GM23338 (cell line): Measurements from ENCODE around the gene GPR151. TPM values are rescaled to one million over a fixed set of nuclear protein-coding genes. Genes with fewer than 3 reads are reported as not detected.

Experiments
- ATAC-seq: fragments of 200-7000 bp; cut with Tn5 transposase; 3 replicates; pipeline ENCODE4 v1.9.1; 2020
- DNase-seq: peaks from one replicate; pipeline ENCODE4 v3.0.0-alpha.2; 2015; ENCODE audit warnings: low spot score
- H2AFZ ChIP-seq: fragments of 200-600 bp; sonication (generic); 2 replicates; pipeline ENCODE4 v1.8.0; 2016; ENCODE audit warnings: antibody characterized with exemption, mild to moderate bottlenecking, moderate library complexity
- H3F3A ChIP-seq: fragments of 200-600 bp; sonication (generic); replicated peaks from 2 replicates; pipeline ENCODE4 v1.8.0; 2017; ENCODE audit warnings: antibody characterized with exemption, mixed run types, low read depth
- H3K27ac ChIP-seq: fragments of 200-600 bp; sonication (generic); 2 replicates; pipeline ENCODE4 v1.6.1; 2016; ENCODE audit warnings: low read depth
- H3K27me3 ChIP-seq: fragments of 200-600 bp; sonication (generic); 2 replicates; pipeline ENCODE4 v1.8.0; 2016; ENCODE audit warnings: mild to moderate bottlenecking, mixed run types, moderate library complexity; ENCODE audit not compliant: insufficient read depth
- H3K36me3 ChIP-seq: fragments of 200-600 bp; sonication (generic); 2 replicates; pipeline ENCODE4 v1.8.0; 2016; ENCODE audit warnings: mild to moderate bottlenecking; ENCODE audit not compliant: insufficient read depth
- H3K4me1 ChIP-seq: fragments of 200-600 bp; sonication (generic); 2 replicates; pipeline ENCODE4 v1.8.0; 2016; ENCODE audit warnings: mild to moderate bottlenecking, moderate library complexity; ENCODE audit not compliant: insufficient read depth
- H3K4me2 ChIP-seq: fragments of 200-600 bp; sonication (generic); 2 replicates; pipeline ENCODE4 v1.7.1; 2017; ENCODE audit warnings: mixed run types
- H3K4me3 ChIP-seq: fragments of 200-600 bp; sonication (generic); 2 replicates; pipeline ENCODE4 v1.6.1; 2016; ENCODE audit warnings: mixed run types
- H3K79me2 ChIP-seq: fragments of 200-600 bp; sonication (generic); replicated peaks from 2 replicates; pipeline ENCODE4 v1.8.0; 2017; ENCODE audit warnings: mild to moderate bottlenecking; ENCODE audit not compliant: insufficient read depth
- H3K9me2 ChIP-seq: fragments of 200-600 bp; sonication (generic); 2 replicates; pipeline ENCODE4 v1.8.0; 2017; ENCODE audit not compliant: insufficient read depth
- H4K20me1 ChIP-seq: fragments of 200-600 bp; sonication (generic); replicated peaks from 2 replicates; pipeline ENCODE4 v1.8.0; 2017; ENCODE audit warnings: mild to moderate bottlenecking; ENCODE audit not compliant: insufficient read depth
- H3K27ac Mint-ChIP-seq: 2 replicates; pipeline ENCODE4 v1.8.0; 2020; ENCODE audit warnings: inconsistent platforms, mild to moderate bottlenecking, moderate library complexity, mixed read lengths
- H3K27me3 Mint-ChIP-seq: 3 replicates; pipeline ENCODE4 v1.8.0; 2022; ENCODE audit warnings: low read depth, mild to moderate bottlenecking, moderate library complexity, mixed read lengths, inconsistent platforms; ENCODE audit not compliant: insufficient read depth, poor library complexity
- H3K36me3 Mint-ChIP-seq: 3 replicates; pipeline ENCODE4 v1.8.0; 2021; ENCODE audit warnings: low read depth, mild to moderate bottlenecking, inconsistent platforms, moderate library complexity, mixed read lengths
- H3K4me1 Mint-ChIP-seq: 3 replicates; pipeline ENCODE4 v1.8.0; 2020; ENCODE audit warnings: mild to moderate bottlenecking, inconsistent platforms, mixed read lengths
- H3K4me3 Mint-ChIP-seq: 3 replicates; pipeline ENCODE4 v1.8.0; 2021; ENCODE audit warnings: moderate library complexity, mild to moderate bottlenecking, inconsistent platforms, mixed read lengths
- H3K9me3 Mint-ChIP-seq: 3 replicates; pipeline ENCODE4 v1.8.0; 2020; ENCODE audit warnings: moderate library complexity, mild to moderate bottlenecking, inconsistent platforms, mixed read lengths
- CREB1 ChIP-seq: fragments of 250-450 bp; sonication (Bioruptor Pico); IDR thresholded peaks from 2 replicates; pipeline ENCODE4 v1.5.0; 2020; ENCODE audit warnings: low read depth, mild to moderate bottlenecking, moderate library complexity
- EZH2 ChIP-seq: fragments of 200-600 bp; sonication (generic); IDR thresholded peaks from one replicate; pipeline ENCODE4 v1.8.0; 2017; ENCODE audit warnings: antibody characterized with exemption, mild to moderate bottlenecking, low read depth; ENCODE audit not compliant: unreplicated experiment
- EZH2phosphoT487 ChIP-seq: fragments of 200-600 bp; sonication (generic); IDR thresholded peaks from one replicate; pipeline ENCODE4 v1.8.1; 2018; ENCODE audit warnings: antibody characterized with exemption; ENCODE audit not compliant: unreplicated experiment
- STAT1 ChIP-seq: IDR thresholded peaks from one replicate; pipeline ENCODE4 v1.6.1; 2016; ENCODE audit warnings: antibody characterized with exemption; ENCODE audit not compliant: unreplicated experiment
- ZNF331 ChIP-seq: fragments of 250-450 bp; sonication (Bioruptor Pico); IDR thresholded peaks from 2 replicates; pipeline ENCODE4 v1.5.0; 2020; ENCODE audit warnings: low read depth, mild to moderate bottlenecking, moderate library complexity
- polyA plus RNA-seq: library from polyadenylated mRNA; unstranded; fragments of >200 nt; fragmentation: Nextera tagmentation; extraction: Ambion mirVana; gene quantifications from 2 replicates; pipeline ENCODE4 v1.2.1, GENCODE V29; 2016
- total RNA-seq: library from RNA; depleted of rRNA; stranded (reverse); fragments of >200 nt; shearing (Covaris generic); gene quantifications from 2 replicates; pipeline ENCODE4 v1.2.3, GENCODE V29; 2014
- TF ChIP-seq, protein P1 (sequence below): fragments of 250-450 bp; sonication (Bioruptor Pico); IDR thresholded peaks from 2 replicates; pipeline ENCODE4 v1.5.0; 2020; ENCODE audit warnings: mild to moderate bottlenecking, moderate library complexity

GPR151 gene
- total and polyA plus RNA-seq, 2 experiments from 2014 or later, result not detected

GRCh38 chr5:146523698-146524097 is 7.7 kb upstream of the GPR151 start:
- ATAC-seq (no peak), DNase-seq (no peak)
- no peaks in the 10 kb centered on the region for H3K27me3 ChIP-seq
- Mint-ChIP-seq H3K27me3 (no peaks in the 10 kb centered on the region), H3K9me3 (no peaks in the 10 kb centered on the region), H3K27ac (no peak overlapping the region), H3K36me3 (no peaks in the 10 kb centered on the region), H3K4me3 (no peak overlapping the region), H3K4me1 (no peaks in the 10 kb centered on the region)
- H3K36me3 ChIP-seq, result no peaks in the 10 kb centered on the region
- TF ChIP-seq EZH2phosphoT487 (no peak), ZNF331 (CRISPR knock-in tag) (no peak), CREB1 (CRISPR knock-in tag) (no peak), EZH2 (no peak)
- TF ChIP-seq, protein P1, sequence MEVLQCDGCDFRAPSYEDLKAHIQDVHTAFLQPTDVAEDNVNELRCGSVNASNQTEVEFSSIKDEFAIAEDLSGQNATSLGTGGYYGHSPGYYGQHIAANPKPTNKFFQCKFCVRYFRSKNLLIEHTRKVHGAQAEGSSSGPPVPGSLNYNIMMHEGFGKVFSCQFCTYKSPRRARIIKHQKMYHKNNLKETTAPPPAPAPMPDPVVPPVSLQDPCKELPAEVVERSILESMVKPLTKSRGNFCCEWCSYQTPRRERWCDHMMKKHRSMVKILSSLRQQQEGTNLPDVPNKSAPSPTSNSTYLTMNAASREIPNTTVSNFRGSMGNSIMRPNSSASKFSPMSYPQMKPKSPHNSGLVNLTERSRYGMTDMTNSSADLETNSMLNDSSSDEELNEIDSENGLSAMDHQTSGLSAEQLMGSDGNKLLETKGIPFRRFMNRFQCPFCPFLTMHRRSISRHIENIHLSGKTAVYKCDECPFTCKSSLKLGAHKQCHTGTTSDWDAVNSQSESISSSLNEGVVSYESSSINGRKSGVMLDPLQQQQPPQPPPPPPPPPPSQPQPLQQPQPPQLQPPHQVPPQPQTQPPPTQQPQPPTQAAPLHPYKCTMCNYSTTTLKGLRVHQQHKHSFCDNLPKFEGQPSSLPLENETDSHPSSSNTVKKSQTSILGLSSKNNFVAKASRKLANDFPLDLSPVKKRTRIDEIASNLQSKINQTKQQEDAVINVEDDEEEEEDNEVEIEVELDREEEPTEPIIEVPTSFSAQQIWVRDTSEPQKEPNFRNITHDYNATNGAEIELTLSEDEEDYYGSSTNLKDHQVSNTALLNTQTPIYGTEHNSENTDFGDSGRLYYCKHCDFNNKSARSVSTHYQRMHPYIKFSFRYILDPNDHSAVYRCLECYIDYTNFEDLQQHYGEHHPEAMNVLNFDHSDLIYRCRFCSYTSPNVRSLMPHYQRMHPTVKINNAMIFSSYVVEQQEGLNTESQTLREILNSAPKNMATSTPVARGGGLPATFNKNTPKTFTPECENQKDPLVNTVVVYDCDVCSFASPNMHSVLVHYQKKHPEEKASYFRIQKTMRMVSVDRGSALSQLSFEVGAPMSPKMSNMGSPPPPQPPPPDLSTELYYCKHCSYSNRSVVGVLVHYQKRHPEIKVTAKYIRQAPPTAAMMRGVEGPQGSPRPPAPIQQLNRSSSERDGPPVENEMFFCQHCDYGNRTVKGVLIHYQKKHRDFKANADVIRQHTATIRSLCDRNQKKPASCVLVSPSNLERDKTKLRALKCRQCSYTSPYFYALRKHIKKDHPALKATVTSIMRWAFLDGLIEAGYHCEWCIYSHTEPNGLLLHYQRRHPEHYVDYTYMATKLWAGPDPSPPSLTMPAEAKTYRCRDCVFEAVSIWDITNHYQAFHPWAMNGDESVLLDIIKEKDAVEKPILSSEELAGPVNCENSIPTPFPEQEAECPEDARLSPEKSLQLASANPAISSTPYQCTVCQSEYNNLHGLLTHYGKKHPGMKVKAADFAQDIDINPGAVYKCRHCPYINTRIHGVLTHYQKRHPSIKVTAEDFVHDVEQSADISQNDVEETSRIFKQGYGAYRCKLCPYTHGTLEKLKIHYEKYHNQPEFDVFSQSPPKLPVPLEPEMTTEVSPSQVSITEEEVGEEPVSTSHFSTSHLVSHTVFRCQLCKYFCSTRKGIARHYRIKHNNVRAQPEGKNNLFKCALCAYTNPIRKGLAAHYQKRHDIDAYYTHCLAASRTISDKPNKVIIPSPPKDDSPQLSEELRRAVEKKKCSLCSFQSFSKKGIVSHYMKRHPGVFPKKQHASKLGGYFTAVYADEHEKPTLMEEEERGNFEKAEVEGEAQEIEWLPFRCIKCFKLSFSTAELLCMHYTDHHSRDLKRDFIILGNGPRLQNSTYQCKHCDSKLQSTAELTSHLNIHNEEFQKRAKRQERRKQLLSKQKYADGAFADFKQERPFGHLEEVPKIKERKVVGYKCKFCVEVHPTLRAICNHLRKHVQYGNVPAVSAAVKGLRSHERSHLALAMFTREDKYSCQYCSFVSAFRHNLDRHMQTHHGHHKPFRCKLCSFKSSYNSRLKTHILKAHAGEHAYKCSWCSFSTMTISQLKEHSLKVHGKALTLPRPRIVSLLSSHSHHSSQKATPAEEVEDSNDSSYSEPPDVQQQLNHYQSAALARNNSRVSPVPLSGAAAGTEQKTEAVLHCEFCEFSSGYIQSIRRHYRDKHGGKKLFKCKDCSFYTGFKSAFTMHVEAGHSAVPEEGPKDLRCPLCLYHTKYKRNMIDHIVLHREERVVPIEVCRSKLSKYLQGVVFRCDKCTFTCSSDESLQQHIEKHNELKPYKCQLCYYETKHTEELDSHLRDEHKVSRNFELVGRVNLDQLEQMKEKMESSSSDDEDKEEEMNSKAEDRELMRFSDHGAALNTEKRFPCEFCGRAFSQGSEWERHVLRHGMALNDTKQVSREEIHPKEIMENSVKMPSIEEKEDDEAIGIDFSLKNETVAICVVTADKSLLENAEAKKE (CRISPR knock-in tag), result no peak
- no peaks in the 10 kb centered on the region for H3K79me2 ChIP-seq
- no peaks in the 10 kb centered on the region for H4K20me1 ChIP-seq
- no peaks in the 10 kb centered on the region for H3K9me2 ChIP-seq
- no peaks in the 10 kb centered on the region for H3K4me1 ChIP-seq
- H3K4me2 ChIP-seq, result no peak overlapping the region
- no peak overlapping the region for H3K27ac ChIP-seq
- no peak overlapping the region for H3K4me3 ChIP-seq
- no peak overlapping the region for H2AFZ ChIP-seq
- no peaks in the 10 kb centered on the region for H3F3A ChIP-seq

GRCh38 chr5:146521403-146522106 is 5.6 kb upstream of the GPR151 start:
- ATAC-seq (no peak), DNase-seq (no peak)
- H3K4me2 ChIP-seq, result no peak overlapping the region
- H3K4me1 ChIP-seq, result peaks cover 3% of the 10 kb centered on the region; the same call in 1 of the 2 replicates
- no peaks in the 10 kb centered on the region for H3K9me2 ChIP-seq
- no peak overlapping the region for H3K27ac ChIP-seq
- H3K4me3 ChIP-seq, result no peak overlapping the region
- peak overlapping the region; percentile 14; the same call in 1 of the 2 replicates for H2AFZ ChIP-seq
- H3F3A ChIP-seq, result no peaks in the 10 kb centered on the region
- H3K36me3 Mint-ChIP-seq, result no peaks in the 10 kb centered on the region
- no peaks in the 10 kb centered on the region for H3K9me3 Mint-ChIP-seq
- peaks cover 2% of the 10 kb centered on the region for H3K4me1 Mint-ChIP-seq
- H3K36me3 ChIP-seq, result no peaks in the 10 kb centered on the region
- H3K27ac Mint-ChIP-seq, result no peak overlapping the region
- no peaks in the 10 kb centered on the region for H3K79me2 ChIP-seq
- H4K20me1 ChIP-seq, result no peaks in the 10 kb centered on the region
- no peaks in the 10 kb centered on the region for H3K27me3 ChIP-seq
- no peak overlapping the region for H3K4me3 Mint-ChIP-seq
- H3K27me3 Mint-ChIP-seq, result no peaks in the 10 kb centered on the region
- TF ChIP-seq STAT1, result no peak
- TF ChIP-seq, protein P1 (CRISPR knock-in tag), result no peak
